ENCODE measurements around the gene PIH1D1. TPM values are rescaled to one million over a fixed set of nuclear protein-coding genes. Genes with fewer than 3 reads are reported as not detected.
A peak's percentile ranks its signal among the peaks of the same experiment; 100 is the strongest.

Gene PIH1D1
- total and polyA plus RNA-seq, 2 donors = 49.6 to 69.6 TPM

DNA sequence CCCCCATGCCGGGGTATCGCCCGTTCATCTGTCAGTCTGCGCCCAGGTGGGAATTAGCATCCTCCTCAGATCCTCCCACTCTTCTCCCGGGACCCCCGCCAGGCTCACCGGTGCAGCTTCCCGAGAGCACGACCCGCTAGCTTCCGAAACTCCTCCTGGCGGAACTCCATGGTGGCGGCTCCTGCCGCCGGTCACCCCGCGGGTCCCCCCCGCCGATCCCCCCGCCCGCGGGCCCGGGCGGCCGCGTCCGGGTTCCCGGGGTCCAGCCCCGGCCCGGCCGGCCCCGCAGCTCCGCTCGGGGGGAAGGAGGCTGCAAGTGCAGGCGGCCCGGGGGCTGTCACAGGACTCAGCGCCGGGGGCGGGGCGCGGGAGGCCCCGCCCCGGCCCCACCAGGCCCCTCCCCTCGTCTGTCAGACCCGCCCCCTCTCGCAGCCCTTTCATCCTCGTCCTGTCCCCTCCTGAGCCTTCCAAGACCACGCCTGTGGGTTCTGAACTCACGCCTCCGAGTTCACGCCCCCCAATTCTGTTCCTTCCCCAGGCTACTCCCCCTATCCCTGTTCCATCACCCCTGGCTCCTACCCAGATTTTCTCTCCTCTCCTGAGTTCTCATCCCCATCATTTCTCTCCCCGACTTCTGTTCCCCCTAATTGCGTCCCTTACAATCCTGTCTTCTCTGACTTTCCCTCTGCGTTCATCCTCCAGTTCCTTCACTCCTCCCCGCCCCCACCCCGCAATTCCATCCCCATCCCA is 10.2 kb downstream of the PIH1D1 start, which contains the start of gene SLC17A7:
SLC17A7 (minus strand) TSS at position 318 of the 750 bp plus-strand sequence; CDS start at position 170, 148 bp downstream.
- Histone ChIP-seq H3K4me3 (ENCODE audit: low read depth, low read length) (peak within 1 kb of the TSS; percentile 3), H3K36me3 (ENCODE audit: insufficient read depth) (no peaks in the 10 kb centered on the region), H3K4me1 (ENCODE audit: insufficient read depth) (no peaks in the 10 kb centered on the region), H3K27ac (ENCODE audit: low read depth) (no peak within 1 kb of the TSS)
- no peak for DNase-seq (ENCODE audit: extremely low spot score)
- WGBS = 2% methylated on average over 56 of the region's 56 CpGs

DNA sequence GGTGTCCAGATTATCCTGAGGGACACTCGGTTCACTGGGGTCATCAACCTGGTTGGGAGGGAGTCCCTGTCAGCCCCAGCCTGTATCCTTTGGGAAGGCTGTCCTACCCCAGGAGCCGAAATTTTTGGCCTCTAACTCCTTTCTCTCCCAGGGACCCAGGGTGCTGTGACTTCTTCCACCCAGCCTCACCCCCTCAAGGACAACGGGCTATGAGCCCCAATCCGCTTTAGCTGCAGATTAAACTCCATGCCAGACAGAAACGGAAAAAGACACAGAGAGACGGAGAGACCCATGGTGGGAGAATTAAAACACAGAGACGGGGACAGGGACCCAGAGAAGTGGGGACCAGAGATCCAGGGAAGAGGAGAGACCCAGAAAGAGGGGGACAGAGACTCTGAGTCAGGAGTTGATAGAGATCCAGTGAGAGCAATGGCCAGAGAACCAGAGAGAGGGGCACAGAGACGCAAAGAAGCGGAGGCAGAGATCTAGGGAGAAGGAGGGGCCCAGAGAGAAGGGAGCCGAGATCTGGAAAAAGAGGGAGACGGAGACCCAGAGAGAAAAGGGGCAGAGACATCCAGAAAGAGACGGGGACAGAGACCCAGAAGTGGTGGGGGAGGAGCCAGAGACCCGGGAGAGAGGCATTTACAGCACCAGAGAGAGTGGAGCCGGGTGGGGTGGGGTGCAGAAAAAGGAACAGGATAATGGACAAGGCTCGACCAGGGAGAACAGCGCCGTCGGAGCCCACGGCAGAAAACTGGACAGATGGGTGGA is 11.0 kb downstream of the PIH1D1 start:
- H3K36me3 ChIP-seq (ENCODE audit: insufficient read depth) = no peaks in the 10 kb centered on the region
- H3K27ac ChIP-seq (ENCODE audit: low read depth) = no peak overlapping the region
- no peak for DNase-seq (ENCODE audit: extremely low spot score)
- no peak overlapping the region for H3K4me3 ChIP-seq (ENCODE audit: low read depth, low read length)
- H3K4me1 ChIP-seq (ENCODE audit: insufficient read depth) = no peaks in the 10 kb centered on the region
- 28% methylated on average over 19 of the region's 19 CpGs for WGBS

DNA sequence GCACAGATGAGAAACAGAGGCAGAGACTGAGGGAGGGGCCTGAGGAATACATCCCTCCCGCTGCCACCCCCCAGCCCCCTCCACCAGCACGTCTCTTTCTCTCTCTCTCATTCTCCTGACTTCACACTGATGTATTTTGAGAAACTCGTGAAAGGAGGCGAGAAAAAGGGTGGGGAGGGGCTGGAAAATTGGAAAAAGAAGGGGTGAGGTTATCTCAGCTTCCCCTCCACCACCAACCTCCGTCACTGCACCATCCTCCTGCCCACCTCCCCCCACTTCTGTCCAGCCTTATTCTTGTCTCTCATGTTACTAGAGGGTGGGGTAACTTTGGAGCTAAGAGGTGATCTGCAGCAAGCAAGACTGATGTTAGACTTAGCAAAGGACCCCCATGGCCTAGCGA is 11.8 kb downstream of the PIH1D1 start:
- no peak overlapping the region for H3K4me3 ChIP-seq (ENCODE audit: low read depth, low read length)
- H3K27ac ChIP-seq (ENCODE audit: low read depth) = no peak overlapping the region
- DNase-seq (ENCODE audit: extremely low spot score) = no peak
- WGBS = 44% methylated on average over 6 of the region's 6 CpGs
- H3K4me1 ChIP-seq (ENCODE audit: insufficient read depth) = no peaks in the 10 kb centered on the region
- H3K36me3 ChIP-seq (ENCODE audit: insufficient read depth) = no peaks in the 10 kb centered on the region

DNA sequence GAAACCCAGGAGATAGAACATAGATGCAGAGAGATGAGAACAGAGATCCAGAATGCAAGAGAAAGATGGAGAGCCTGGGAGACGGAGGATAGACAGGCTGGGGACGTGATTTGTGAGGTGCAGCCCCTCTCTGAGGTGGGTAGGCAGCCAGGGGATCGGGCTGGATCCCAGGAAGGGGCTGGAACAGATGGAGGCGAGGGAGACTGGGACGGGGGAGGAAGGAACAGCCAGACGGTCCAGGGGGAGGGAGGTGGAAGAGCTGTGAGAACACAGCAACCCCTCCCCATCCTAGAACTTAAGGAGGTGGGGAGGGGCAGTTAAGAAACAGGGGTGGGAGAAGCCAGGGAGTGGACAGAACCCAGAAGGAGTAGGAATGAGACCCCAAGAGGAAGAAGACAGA is 13.4 kb downstream of the PIH1D1 start:
- DNase-seq (ENCODE audit: extremely low spot score) = no peak
- 12% methylated on average over 6 of the region's 6 CpGs for WGBS
- Histone ChIP-seq H3K27ac (ENCODE audit: low read depth) (no peak overlapping the region), H3K4me3 (ENCODE audit: low read depth, low read length) (no peak overlapping the region), H3K36me3 (ENCODE audit: insufficient read depth) (no peaks in the 10 kb centered on the region), H3K4me1 (ENCODE audit: insufficient read depth) (no peaks in the 10 kb centered on the region)

DNA sequence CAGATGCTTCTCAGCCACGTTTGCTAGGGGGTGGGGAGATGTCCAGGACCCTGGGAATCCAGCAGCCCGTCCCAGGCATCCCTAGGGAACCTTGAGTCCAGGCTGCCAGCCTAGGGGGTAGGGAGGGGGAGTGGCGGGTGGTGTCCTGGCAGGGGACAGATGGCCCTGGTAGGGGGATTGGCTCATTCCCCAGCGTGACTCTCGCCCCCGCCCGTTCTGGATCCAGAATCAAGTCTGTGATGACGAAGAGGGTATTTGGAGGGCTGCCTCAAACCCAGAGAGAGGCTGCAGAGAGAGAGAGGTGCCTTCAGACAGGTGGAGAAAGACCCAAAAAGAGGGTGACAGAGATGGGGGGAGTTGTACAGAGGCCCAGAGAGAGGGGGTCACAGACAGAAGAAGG is 14.4 kb downstream of the PIH1D1 start:
- WGBS = 16% methylated on average over 8 of the region's 8 CpGs
- no peak overlapping the region for H3K4me3 ChIP-seq (ENCODE audit: low read depth, low read length)
- no peak for DNase-seq (ENCODE audit: extremely low spot score)
- no peaks in the 10 kb centered on the region for H3K4me1 ChIP-seq (ENCODE audit: insufficient read depth)
- H3K36me3 ChIP-seq (ENCODE audit: insufficient read depth) = no peaks in the 10 kb centered on the region
- H3K27ac ChIP-seq (ENCODE audit: low read depth) = no peak overlapping the region

DNA sequence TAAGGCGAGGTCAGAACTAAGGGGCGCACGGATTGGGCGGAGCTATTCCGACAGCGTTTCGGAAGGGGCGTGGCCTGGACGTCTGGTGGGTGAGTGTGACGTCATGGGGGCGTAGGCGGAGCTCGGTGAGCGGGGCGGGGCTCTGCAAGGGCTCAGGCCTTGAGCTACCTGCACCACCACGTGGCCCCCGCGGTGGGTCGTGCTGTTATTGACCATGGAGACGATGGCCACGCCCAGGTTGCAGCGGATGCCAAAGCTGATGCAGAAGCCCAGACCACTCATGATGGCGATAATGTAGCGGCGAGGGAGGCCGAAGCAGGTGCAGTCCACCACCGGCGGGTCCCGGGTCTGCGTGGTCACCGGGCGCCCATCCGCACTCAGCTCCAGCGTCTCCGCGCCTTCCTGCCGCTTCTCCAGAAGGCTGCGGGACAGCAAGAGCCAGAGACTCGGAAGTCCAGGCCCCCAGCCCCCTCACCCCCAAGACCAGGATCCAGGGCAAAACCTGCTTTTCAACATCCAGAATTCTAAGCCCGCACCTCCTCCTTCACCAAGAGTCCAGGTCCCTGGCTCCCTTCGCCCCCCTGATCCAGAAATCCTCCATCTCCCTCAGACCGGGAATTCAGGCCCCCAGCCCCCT is 15.1 kb downstream of the PIH1D1 start:
- 15% methylated on average over 42 of the region's 42 CpGs for WGBS
- no peak for DNase-seq (ENCODE audit: extremely low spot score)
- H3K4me1 ChIP-seq (ENCODE audit: insufficient read depth) = no peaks in the 10 kb centered on the region
- no peaks in the 10 kb centered on the region for H3K36me3 ChIP-seq (ENCODE audit: insufficient read depth)
- H3K4me3 ChIP-seq (ENCODE audit: low read depth, low read length) = no peak overlapping the region
- H3K27ac ChIP-seq (ENCODE audit: low read depth) = no peak overlapping the region

DNA sequence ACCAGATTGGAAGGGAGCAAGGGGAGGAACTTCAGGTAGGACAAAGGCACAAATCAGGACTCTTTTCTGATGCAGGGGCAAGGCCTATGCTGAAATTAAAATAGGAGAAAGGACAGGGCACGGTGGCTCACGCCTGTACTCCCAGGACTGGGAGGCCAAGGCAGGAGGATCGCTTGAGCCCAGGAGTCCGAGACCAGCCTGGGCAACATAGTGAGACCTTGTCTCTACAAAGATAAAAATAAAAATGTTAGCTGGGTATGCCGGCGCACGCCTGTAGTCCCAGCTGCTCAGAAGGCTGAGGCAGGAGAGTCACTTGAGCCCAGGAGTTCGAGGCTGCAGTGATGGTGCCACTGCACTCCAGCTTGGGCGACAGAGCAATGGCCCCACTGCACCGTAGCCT is 15.9 kb downstream of the PIH1D1 start:
- Histone ChIP-seq H3K4me3 (ENCODE audit: low read depth, low read length) (no peak overlapping the region), H3K4me1 (ENCODE audit: insufficient read depth) (no peaks in the 10 kb centered on the region), H3K36me3 (ENCODE audit: insufficient read depth) (no peaks in the 10 kb centered on the region), H3K27ac (ENCODE audit: low read depth) (no peak overlapping the region)
- no peak for DNase-seq (ENCODE audit: extremely low spot score)
- WGBS = 83% methylated on average over 10 of the region's 10 CpGs

DNA sequence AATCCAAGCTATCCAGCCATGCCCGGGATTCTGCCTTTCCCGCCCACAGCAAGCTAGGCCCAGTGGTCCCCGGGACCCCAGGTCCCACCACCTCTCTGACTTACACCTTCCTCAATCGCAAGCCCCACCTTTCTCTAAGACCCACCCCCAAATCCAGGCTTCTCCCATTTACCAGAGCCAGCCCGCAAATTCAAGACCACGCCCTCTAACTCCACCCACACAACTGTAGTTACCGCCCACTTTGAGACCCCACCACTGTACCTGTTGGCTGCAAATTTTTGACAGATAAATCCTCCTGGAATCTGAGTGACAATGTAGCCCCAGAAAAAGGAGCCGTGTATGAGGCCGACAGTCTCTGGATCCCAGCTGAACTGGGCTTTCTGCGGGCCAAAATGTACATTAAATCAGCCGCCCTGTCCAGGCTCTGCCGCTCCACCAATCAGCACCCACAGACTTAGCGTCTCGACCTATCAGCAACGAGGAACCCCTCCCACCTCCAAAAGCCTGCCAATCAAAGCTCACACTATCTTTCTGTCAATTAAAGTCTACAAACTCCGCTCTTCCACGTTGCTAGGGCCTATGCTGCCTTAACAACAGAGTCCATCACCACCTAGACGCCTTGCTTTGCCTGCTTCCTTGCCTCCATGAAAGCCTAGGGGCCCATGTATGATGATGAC is 16.6 kb downstream of the PIH1D1 start:
- H3K4me1 ChIP-seq (ENCODE audit: insufficient read depth) = no peaks in the 10 kb centered on the region
- no peak for DNase-seq (ENCODE audit: extremely low spot score)
- no peak overlapping the region for H3K27ac ChIP-seq (ENCODE audit: low read depth)
- H3K36me3 ChIP-seq (ENCODE audit: insufficient read depth) = no peaks in the 10 kb centered on the region
- H3K4me3 ChIP-seq (ENCODE audit: low read depth, low read length) = no peak overlapping the region
- WGBS = 89% methylated on average over 18 of the region's 18 CpGs

DNA sequence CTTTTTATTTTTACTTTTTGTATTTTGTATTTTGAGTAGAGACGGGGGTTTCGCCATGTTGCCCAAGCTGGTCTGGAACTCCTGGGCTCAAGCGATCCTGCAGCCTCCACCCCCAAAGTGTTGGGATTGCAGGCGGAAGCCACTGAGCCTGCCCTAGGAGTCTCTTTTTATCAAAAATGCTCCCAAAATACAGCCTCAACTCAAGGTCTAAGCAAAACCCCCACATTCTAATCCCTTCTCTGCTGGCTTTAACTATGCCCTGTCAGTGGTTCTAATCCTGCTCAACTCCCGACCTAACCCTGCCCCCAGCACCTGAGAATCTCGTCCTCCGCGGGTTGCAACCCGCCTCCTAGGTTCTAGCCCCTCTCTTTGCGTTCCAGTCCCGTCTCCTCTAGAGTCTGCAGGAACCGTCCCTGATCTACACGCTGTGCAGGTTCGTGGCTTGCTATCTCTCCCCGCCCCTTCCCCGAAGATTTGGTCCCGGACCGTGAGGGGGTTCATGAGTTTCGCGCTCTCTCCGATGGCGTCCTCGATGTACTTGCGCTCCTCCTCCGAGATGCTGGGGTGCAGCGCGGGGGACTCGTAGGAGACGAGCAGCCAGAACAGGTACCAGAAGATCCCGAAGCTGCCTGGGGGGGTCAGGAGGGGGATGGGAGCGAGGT is 18.2 kb downstream of the PIH1D1 start:
- Histone ChIP-seq H3K4me3 (ENCODE audit: low read depth, low read length) (no peak overlapping the region), H3K4me1 (ENCODE audit: insufficient read depth) (no peaks in the 10 kb centered on the region), H3K27ac (ENCODE audit: low read depth) (no peak overlapping the region), H3K36me3 (ENCODE audit: insufficient read depth) (no peaks in the 10 kb centered on the region)
- no peak for DNase-seq (ENCODE audit: extremely low spot score)
- WGBS = 13% methylated on average over 31 of the region's 31 CpGs

DNA sequence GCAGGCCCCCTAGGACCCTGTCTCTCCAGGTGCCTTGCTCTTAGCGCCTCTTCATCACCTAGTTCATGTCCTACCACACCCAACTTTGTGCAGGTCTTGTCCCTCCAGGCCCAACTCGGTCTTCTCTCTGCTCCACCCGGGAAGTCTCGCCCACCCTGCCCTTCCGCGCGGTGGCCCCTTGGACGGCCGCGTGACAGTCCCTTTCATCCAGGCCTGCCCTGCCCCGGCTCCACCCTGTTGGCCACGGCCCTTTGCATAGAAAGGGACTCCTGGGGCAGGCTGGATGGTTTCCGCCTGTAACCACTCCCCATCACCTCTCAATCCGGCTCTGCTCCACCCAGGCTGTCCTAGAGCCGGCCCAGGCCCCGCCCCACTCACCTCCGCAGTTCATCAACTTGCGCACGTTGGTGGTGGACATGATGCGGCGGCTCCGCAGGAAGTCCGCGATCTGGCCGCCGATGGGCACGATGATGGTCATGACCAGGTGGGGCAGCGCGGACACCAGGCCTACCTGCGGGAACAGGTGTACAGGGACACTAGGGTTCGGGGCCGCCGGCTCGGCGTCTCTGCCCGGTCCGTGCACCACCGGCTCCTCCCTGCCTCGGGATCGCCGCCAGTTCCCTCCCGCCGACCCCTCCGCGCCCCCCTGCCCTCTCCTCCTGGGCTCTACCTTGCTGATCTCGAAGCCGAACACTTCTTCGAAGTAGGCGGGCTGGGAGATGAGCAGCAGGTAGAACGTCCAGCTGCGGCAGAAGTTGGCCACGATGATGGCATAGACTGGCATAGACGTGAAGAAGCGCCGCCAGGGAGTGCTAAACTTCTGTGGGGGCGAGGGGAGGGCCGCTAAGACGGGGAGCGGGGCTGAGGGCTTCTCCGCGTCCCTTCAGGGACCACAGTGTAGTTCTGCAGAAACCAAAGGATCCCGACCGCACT is 19.2 kb downstream of the PIH1D1 start:
- Histone ChIP-seq H3K4me3 (ENCODE audit: low read depth, low read length) (no peak overlapping the region), H3K27ac (ENCODE audit: low read depth) (no peak overlapping the region), H3K4me1 (ENCODE audit: insufficient read depth) (peaks cover 1% of the 10 kb centered on the region), H3K36me3 (ENCODE audit: insufficient read depth) (no peaks in the 10 kb centered on the region)
- no peak for DNase-seq (ENCODE audit: extremely low spot score)
- WGBS = 9% methylated on average over 63 of the region's 63 CpGs

DNA sequence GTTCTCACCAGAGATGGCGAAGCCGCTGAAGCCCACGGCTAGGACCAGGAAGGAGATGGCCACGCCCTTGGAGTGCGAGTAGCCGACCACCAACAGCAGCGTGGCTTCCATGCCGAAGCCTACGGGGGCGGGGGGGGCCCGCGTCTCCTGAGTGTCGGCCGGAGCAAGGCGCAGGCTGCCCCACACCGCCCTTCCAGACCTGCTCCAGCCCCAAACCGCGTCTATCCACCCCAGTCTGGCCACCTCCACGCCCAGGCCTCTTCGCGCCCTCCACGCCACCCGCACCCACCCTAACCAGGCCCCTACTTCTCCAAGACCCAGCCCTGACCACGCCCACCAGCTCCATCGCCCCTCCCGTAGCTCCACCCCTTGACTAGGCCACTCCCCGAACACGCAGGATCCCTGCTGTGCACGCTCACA is 20.3 kb downstream of the PIH1D1 start:
- no peak overlapping the region for H3K27ac ChIP-seq (ENCODE audit: low read depth)
- H3K4me1 ChIP-seq (ENCODE audit: insufficient read depth) = peaks cover 1% of the 10 kb centered on the region
- no peak for DNase-seq (ENCODE audit: extremely low spot score)
- no peak overlapping the region for H3K4me3 ChIP-seq (ENCODE audit: low read depth, low read length)
- no peaks in the 10 kb centered on the region for H3K36me3 ChIP-seq (ENCODE audit: insufficient read depth)
- WGBS = 55% methylated on average over 29 of the region's 29 CpGs

DNA sequence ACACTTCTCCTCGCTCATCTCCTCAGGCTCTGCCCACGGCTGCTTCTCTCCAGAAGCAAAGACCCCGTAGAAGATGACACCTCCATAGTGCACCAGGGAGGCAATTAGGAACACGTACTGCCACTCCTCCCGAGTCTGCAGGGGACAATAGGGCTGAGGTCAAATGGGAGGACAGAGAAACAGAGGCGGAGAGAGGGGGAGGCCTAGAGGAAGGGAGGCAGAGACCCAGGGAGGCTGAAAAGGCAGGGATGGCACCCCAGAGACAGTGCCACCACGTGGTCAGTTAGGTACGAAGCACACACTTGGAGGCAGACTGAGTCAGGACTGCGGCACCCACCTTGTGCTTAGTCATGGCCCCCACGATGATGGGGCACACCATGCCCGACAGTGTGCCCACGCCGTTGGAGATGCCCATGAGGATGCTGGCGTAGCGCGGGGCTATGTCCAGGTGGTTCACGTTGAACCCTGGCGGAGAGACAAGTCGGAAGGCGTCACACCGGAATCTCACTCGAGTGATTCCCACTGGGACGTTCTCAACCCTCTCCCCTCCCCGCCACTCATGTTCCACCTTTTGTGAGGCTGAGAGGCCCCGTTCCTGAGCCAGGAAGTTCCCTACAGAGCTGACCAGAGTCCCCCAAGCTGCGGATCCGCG is 20.8 kb downstream of the PIH1D1 start:
- no peak overlapping the region for H3K4me3 ChIP-seq (ENCODE audit: low read depth, low read length)
- DNase-seq (ENCODE audit: extremely low spot score) = no peak
- H3K27ac ChIP-seq (ENCODE audit: low read depth) = no peak overlapping the region
- 59% methylated on average over 28 of the region's 28 CpGs for WGBS
- H3K36me3 ChIP-seq (ENCODE audit: insufficient read depth) = no peaks in the 10 kb centered on the region
- H3K4me1 ChIP-seq (ENCODE audit: insufficient read depth) = peaks cover 1% of the 10 kb centered on the region
